ENCODE data around the gene TP53BP1. TPM values are rescaled to one million over a fixed set of nuclear protein-coding genes. Genes with fewer than 3 reads are reported as not detected.

Gene TP53BP1
- total and polyA plus RNA-seq, 5 donors from 2014 or later, result 3.9 to 42.1 (median 7.8) TPM

- Histone ChIP-seq H3K4me1 (ENCODE audit: control insufficient read depth, insufficient read depth, low read length, poor library complexity, severe bottlenecking) (no peaks in the 10 kb centered on the region), H3K9me3 (ENCODE audit: control insufficient read depth in 2 of 2, low read length in 2 of 2) (no peaks in the 10 kb centered on the region), H3K4me3 (ENCODE audit: low read depth, low read length) (no peak overlapping the region), H3K27me3 (ENCODE audit: control insufficient read depth, insufficient read depth, low read length) (no peaks in the 10 kb centered on the region), H3K36me3 (ENCODE audit: control insufficient read depth, insufficient read depth, low read length) (no peaks in the 10 kb centered on the region), H3K27ac (ENCODE audit: insufficient read depth, low read length, poor library complexity, severe bottlenecking) (no peak overlapping the region)
- no peak for DNase-seq
- Mint-ChIP-seq H3K36me3 (no peaks in the 10 kb centered on the region), H3K27me3 (no peaks in the 10 kb centered on the region), H3K9me3 (no peaks in the 10 kb centered on the region), H3K4me3 (peak overlapping the region in 1 of 4 donors; percentile 11), H3K27ac (peak overlapping the region in 1 of 3 donors; percentile 21), H3K4me1 (peaks cover 0 to 7% (median 0%) of the 10 kb centered on the region in 4 donors)
- no peak for ATAC-seq (ENCODE audit: low read depth in 2 of 2)
Observed at GRCh38 chr15:43498990-43499389, 6.0 kb upstream of the TP53BP1 start.

GRCh38 chr15:43493703-43494472, 932 bp upstream of the TP53BP1 start:
- peak overlapping the region; percentile 89 for H3K27ac ChIP-seq (ENCODE audit: insufficient read depth, low read length, poor library complexity, severe bottlenecking)
- peak overlapping the region in 2 of 3 donors; percentile 95 to 100 for H3K27ac Mint-ChIP-seq
- H3K4me3 ChIP-seq (ENCODE audit: low read depth, low read length), result peak overlapping the region; percentile 90

GRCh38 chr15:43492266-43492665, 690 bp downstream of the TP53BP1 start:
- Mint-ChIP-seq H3K9me3 (no peaks in the 10 kb centered on the region), H3K27me3 (no peaks in the 10 kb centered on the region), H3K4me1 (peaks cover 12 to 47% (median 32%) of the 10 kb centered on the region in 4 donors), H3K4me3 (peak overlapping the region; percentile 91 to 99 (median 97)), H3K27ac (peak overlapping the region; percentile 48 to 100 (median 95)), H3K36me3 (peaks cover 4% of the 10 kb centered on the region)
- Histone ChIP-seq H3K27me3 (ENCODE audit: control insufficient read depth, insufficient read depth, low read length) (no peaks in the 10 kb centered on the region), H3K9me3 (ENCODE audit: control insufficient read depth in 2 of 2, low read length in 2 of 2) (no peaks in the 10 kb centered on the region), H3K4me3 (ENCODE audit: low read depth, low read length) (peak overlapping the region; percentile 90), H3K36me3 (ENCODE audit: control insufficient read depth, insufficient read depth, low read length) (peaks cover 11% of the 10 kb centered on the region), H3K27ac (ENCODE audit: insufficient read depth, low read length, poor library complexity, severe bottlenecking) (peak overlapping the region; percentile 89), H3K4me1 (ENCODE audit: control insufficient read depth, insufficient read depth, low read length, poor library complexity, severe bottlenecking) (peaks cover 21% of the 10 kb centered on the region)
- ATAC-seq (ENCODE audit: low read depth in 2 of 2), result no peak
- no peak for DNase-seq

More at GRCh38 chr15:43493703-43494472, 932 bp upstream of the TP53BP1 start:
- H3K9me3 Mint-ChIP-seq, result no peaks in the 10 kb centered on the region
- ATAC-seq (ENCODE audit: low read depth in 2 of 2) (no peak), DNase-seq (no peak)
- Histone ChIP-seq H3K4me1 (ENCODE audit: control insufficient read depth, insufficient read depth, low read length, poor library complexity, severe bottlenecking) (peaks cover 21% of the 10 kb centered on the region), H3K9me3 (ENCODE audit: control insufficient read depth in 2 of 2, low read length in 2 of 2) (no peaks in the 10 kb centered on the region), H3K36me3 (ENCODE audit: control insufficient read depth, insufficient read depth, low read length) (peaks cover 2% of the 10 kb centered on the region), H3K27me3 (ENCODE audit: control insufficient read depth, insufficient read depth, low read length) (no peaks in the 10 kb centered on the region)
- H3K36me3 Mint-ChIP-seq, result peaks cover 3% of the 10 kb centered on the region
- peaks cover 12 to 41% (median 29%) of the 10 kb centered on the region in 4 donors for H3K4me1 Mint-ChIP-seq
- H3K4me3 Mint-ChIP-seq, result peak overlapping the region; percentile 91 to 99 (median 97)
- H3K27me3 Mint-ChIP-seq, result no peaks in the 10 kb centered on the region

- Histone ChIP-seq H3K36me3 (ENCODE audit: control insufficient read depth, insufficient read depth, low read length) (peaks cover 15% of the 10 kb centered on the region), H3K4me3 (ENCODE audit: low read depth, low read length) (no peak overlapping the region), H3K4me1 (ENCODE audit: control insufficient read depth, insufficient read depth, low read length, poor library complexity, severe bottlenecking) (peaks cover 21% of the 10 kb centered on the region), H3K9me3 (ENCODE audit: control insufficient read depth in 2 of 2, low read length in 2 of 2) (no peaks in the 10 kb centered on the region), H3K27ac (ENCODE audit: insufficient read depth, low read length, poor library complexity, severe bottlenecking) (no peak overlapping the region), H3K27me3 (ENCODE audit: control insufficient read depth, insufficient read depth, low read length) (no peaks in the 10 kb centered on the region)
- ATAC-seq (ENCODE audit: low read depth in 2 of 2) (no peak), DNase-seq (peak in 2 of 3 donors; percentile 11 to 68)
- peaks cover 11% of the 10 kb centered on the region for H3K36me3 Mint-ChIP-seq
- no peaks in the 10 kb centered on the region for H3K9me3 Mint-ChIP-seq
- peaks cover 18 to 51% (median 36%) of the 10 kb centered on the region in 4 donors for H3K4me1 Mint-ChIP-seq
- H3K27me3 Mint-ChIP-seq, result no peaks in the 10 kb centered on the region
- H3K4me3 Mint-ChIP-seq, result peak overlapping the region in 1 of 4 donors; percentile 63
- H3K27ac Mint-ChIP-seq, result peak overlapping the region; percentile 64 to 89 (median 72)
Observed at GRCh38 chr15:43489191-43489590, 3.8 kb downstream of the TP53BP1 start.

GRCh38 chr15:43488790-43489189, 4.2 kb downstream of the TP53BP1 start:
- no peaks in the 10 kb centered on the region for H3K9me3 ChIP-seq (ENCODE audit: control insufficient read depth in 2 of 2, low read length in 2 of 2)
- Mint-ChIP-seq H3K4me3 (peak overlapping the region in 1 of 4 donors; percentile 63), H3K27me3 (no peaks in the 10 kb centered on the region), H3K9me3 (no peaks in the 10 kb centered on the region), H3K4me1 (peaks cover 18 to 53% (median 38%) of the 10 kb centered on the region in 4 donors), H3K27ac (peak overlapping the region in 2 of 3 donors; percentile 64 to 89), H3K36me3 (peaks cover 12% of the 10 kb centered on the region)
- ATAC-seq (ENCODE audit: low read depth in 2 of 2) (no peak), DNase-seq (no peak)
- no peaks in the 10 kb centered on the region for H3K27me3 ChIP-seq (ENCODE audit: control insufficient read depth, insufficient read depth, low read length)
- H3K36me3 ChIP-seq (ENCODE audit: control insufficient read depth, insufficient read depth, low read length), result peaks cover 15% of the 10 kb centered on the region
- no peak overlapping the region for H3K4me3 ChIP-seq (ENCODE audit: low read depth, low read length)
- H3K4me1 ChIP-seq (ENCODE audit: control insufficient read depth, insufficient read depth, low read length, poor library complexity, severe bottlenecking), result peaks cover 21% of the 10 kb centered on the region
- H3K27ac ChIP-seq (ENCODE audit: insufficient read depth, low read length, poor library complexity, severe bottlenecking), result no peak overlapping the region

GRCh38 chr15:43487271-43487895, 5.6 kb downstream of the TP53BP1 start:
- peaks cover 13% of the 10 kb centered on the region for H3K4me1 ChIP-seq (ENCODE audit: control insufficient read depth, insufficient read depth, low read length, poor library complexity, severe bottlenecking)
- peaks cover 15% of the 10 kb centered on the region for H3K36me3 ChIP-seq (ENCODE audit: control insufficient read depth, insufficient read depth, low read length)
- H3K27me3 Mint-ChIP-seq, result no peaks in the 10 kb centered on the region
- peaks cover 12% of the 10 kb centered on the region for H3K36me3 Mint-ChIP-seq
- no peak for DNase-seq
- H3K4me1 Mint-ChIP-seq, result peaks cover 24 to 46% (median 38%) of the 10 kb centered on the region in 4 donors
- H3K27ac Mint-ChIP-seq, result no peak overlapping the region
- no peak for ATAC-seq (ENCODE audit: low read depth in 2 of 2)
- H3K4me3 ChIP-seq (ENCODE audit: low read depth, low read length), result no peak overlapping the region
- no peak overlapping the region for H3K27ac ChIP-seq (ENCODE audit: insufficient read depth, low read length, poor library complexity, severe bottlenecking)
- H3K27me3 ChIP-seq (ENCODE audit: control insufficient read depth, insufficient read depth, low read length), result no peaks in the 10 kb centered on the region
- no peaks in the 10 kb centered on the region for H3K9me3 Mint-ChIP-seq
- H3K9me3 ChIP-seq (ENCODE audit: control insufficient read depth in 2 of 2, low read length in 2 of 2), result no peaks in the 10 kb centered on the region
- no peak overlapping the region for H3K4me3 Mint-ChIP-seq

GRCh38 chr15:43484455-43484854, 8.5 kb downstream of the TP53BP1 start:
- no peaks in the 10 kb centered on the region for H3K9me3 Mint-ChIP-seq

More at GRCh38 chr15:43484455-43484854, 8.5 kb downstream of the TP53BP1 start:
- Histone ChIP-seq H3K27ac (ENCODE audit: insufficient read depth, low read length, poor library complexity, severe bottlenecking) (no peak overlapping the region), H3K36me3 (ENCODE audit: control insufficient read depth, insufficient read depth, low read length) (peaks cover 21% of the 10 kb centered on the region), H3K9me3 (ENCODE audit: control insufficient read depth in 2 of 2, low read length in 2 of 2) (no peaks in the 10 kb centered on the region), H3K4me3 (ENCODE audit: low read depth, low read length) (no peak overlapping the region), H3K4me1 (ENCODE audit: control insufficient read depth, insufficient read depth, low read length, poor library complexity, severe bottlenecking) (peaks cover 5% of the 10 kb centered on the region), H3K27me3 (ENCODE audit: control insufficient read depth, insufficient read depth, low read length) (no peaks in the 10 kb centered on the region)
- Mint-ChIP-seq H3K36me3 (peaks cover 20% of the 10 kb centered on the region), H3K4me3 (peak overlapping the region in 1 of 4 donors; percentile 2), H3K4me1 (peaks cover 18 to 33% (median 24%) of the 10 kb centered on the region in 4 donors), H3K27ac (peak overlapping the region in 1 of 3 donors; percentile 48), H3K27me3 (no peaks in the 10 kb centered on the region)
- ATAC-seq (ENCODE audit: low read depth in 2 of 2) (no peak), DNase-seq (no peak)

All from CD4-positive, CD25-positive, alpha-beta regulatory T cell (primary cell).